Measurements from ENCODE around the gene CAMK1. TPM values are rescaled to one million over a fixed set of nuclear protein-coding genes. Genes with fewer than 3 reads are reported as not detected.
A peak's percentile ranks its signal among the peaks of the same experiment; 100 is the strongest.

CAMK1 gene
- total and polyA plus RNA-seq, 8 donors: 2.0 to 23.7 (median 5.4) TPM

DNA sequence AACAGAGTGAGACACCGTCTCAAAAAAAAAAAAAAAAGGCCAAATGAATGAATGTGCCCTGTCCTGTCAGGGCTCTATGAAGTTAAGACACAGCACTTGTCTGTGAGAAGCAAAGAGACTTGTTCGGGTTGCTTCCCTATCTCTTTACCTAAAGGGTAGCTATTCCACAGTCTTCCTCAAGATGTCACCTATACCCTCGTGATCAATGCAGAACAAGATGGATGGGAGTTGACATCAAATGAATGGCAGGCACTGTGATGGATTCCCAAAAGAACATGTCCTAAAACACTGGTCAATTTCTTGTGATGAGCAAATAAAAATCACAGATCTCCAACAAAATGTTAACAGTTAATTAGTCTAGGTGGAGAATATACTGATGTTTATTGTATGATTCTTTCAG lies 13.0 kb upstream of the CAMK1 start:
- peaks cover 0 to 36% (median 0%) of the 10 kb centered on the region in 3 donors for H3K36me3 ChIP-seq
- no peak overlapping the region for H3K27ac ChIP-seq
- DNase-seq (no peak), ATAC-seq (no peak), FAIRE-seq (no peak)
- H3K4me3 ChIP-seq: no peak overlapping the region
- H3K4me1 ChIP-seq: no peaks in the 10 kb centered on the region
- no peaks in the 10 kb centered on the region for H3K27me3 ChIP-seq
- WGBS, 2 donors: 38 to 43% methylated on average over 3 of the region's 3 CpGs
- intact Hi-C loops (cut with DNase I): no loop called here
- H3K9me3 ChIP-seq: no peaks in the 10 kb centered on the region
- TF ChIP-seq, protein P1, sequence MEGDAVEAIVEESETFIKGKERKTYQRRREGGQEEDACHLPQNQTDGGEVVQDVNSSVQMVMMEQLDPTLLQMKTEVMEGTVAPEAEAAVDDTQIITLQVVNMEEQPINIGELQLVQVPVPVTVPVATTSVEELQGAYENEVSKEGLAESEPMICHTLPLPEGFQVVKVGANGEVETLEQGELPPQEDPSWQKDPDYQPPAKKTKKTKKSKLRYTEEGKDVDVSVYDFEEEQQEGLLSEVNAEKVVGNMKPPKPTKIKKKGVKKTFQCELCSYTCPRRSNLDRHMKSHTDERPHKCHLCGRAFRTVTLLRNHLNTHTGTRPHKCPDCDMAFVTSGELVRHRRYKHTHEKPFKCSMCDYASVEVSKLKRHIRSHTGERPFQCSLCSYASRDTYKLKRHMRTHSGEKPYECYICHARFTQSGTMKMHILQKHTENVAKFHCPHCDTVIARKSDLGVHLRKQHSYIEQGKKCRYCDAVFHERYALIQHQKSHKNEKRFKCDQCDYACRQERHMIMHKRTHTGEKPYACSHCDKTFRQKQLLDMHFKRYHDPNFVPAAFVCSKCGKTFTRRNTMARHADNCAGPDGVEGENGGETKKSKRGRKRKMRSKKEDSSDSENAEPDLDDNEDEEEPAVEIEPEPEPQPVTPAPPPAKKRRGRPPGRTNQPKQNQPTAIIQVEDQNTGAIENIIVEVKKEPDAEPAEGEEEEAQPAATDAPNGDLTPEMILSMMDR (IDR thresholded peaks at IDR 0.05): no peak

DNA sequence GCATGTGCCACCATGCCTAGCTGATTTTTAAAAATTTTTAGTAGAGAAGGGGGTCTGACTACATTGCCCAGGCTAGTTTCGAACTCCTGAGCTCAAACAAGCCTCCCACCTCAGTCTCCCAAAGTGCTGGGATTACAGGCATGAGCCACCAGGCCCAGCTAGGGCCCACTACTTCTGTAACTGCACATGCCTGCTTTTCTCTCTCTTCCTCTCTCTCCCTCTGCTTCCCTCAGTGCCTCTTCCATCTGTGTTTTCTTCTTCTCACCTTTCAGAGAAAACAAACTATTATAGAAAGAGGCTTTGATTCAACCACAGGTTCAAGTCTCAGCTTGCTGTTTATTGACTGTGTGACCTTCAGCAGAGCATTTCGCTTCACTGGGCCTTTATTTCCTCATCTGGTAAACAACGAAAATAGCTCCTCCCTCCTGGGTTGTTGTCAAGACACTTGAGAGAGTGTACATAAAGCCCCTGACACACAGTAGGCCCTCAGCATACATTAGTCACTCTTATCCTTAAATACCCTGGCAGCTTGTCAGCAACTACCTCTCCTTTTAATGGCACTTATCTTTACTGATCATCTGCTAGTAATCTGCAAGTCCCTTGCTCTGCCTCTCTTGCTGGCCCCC lies 12.3 kb upstream of the CAMK1 start:
- ATAC-seq (no peak), FAIRE-seq (no peak), DNase-seq (no peak)
- H3K4me1 ChIP-seq: no peaks in the 10 kb centered on the region
- H3K9me3 ChIP-seq: no peaks in the 10 kb centered on the region
- TF ChIP-seq, protein P1 (IDR thresholded peaks at IDR 0.05): no peak
- H3K4me3 ChIP-seq: no peak overlapping the region
- intact Hi-C loops (cut with DNase I): no loop called here
- H3K27ac ChIP-seq: no peak overlapping the region
- no peaks in the 10 kb centered on the region for H3K27me3 ChIP-seq
- 62 to 66% methylated on average over 3 of the region's 3 CpGs for WGBS, 2 donors
- peaks cover 0 to 33% (median 0%) of the 10 kb centered on the region in 3 donors for H3K36me3 ChIP-seq

DNA sequence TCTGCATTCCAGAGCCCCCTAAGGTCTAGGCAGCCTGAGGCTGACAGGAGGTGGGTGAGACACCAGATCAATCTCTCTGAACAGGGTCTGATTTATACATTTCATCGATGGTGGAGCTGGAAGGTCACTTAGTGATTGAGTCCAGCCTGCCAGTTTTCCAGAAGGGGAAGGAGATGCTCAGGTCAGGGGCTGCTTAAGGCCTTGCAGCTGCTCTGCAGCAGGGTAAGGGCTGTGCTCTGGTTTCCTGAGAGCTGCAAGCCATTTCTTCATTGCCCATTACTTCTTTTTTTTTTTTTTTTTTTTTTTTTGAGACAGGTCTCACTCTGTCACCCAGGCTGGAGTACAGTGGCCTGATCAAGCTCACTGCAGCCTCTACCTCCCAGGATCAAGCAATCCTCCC lies 11.8 kb upstream of the CAMK1 start:
- FAIRE-seq (no peak), ATAC-seq (no peak), DNase-seq (no peak)
- intact Hi-C loops (cut with DNase I): no loop called here
- Histone ChIP-seq H3K36me3 (peaks cover 0 to 28% (median 0%) of the 10 kb centered on the region in 3 donors), H3K9me3 (no peaks in the 10 kb centered on the region), H3K4me1 (no peaks in the 10 kb centered on the region), H3K4me3 (no peak overlapping the region), H3K27me3 (no peaks in the 10 kb centered on the region), H3K27ac (no peak overlapping the region)
- TF ChIP-seq, protein P1 (IDR thresholded peaks at IDR 0.05): no peak
- WGBS, 2 donors: 68 to 79% methylated on average over 1 of the region's 1 CpG

DNA sequence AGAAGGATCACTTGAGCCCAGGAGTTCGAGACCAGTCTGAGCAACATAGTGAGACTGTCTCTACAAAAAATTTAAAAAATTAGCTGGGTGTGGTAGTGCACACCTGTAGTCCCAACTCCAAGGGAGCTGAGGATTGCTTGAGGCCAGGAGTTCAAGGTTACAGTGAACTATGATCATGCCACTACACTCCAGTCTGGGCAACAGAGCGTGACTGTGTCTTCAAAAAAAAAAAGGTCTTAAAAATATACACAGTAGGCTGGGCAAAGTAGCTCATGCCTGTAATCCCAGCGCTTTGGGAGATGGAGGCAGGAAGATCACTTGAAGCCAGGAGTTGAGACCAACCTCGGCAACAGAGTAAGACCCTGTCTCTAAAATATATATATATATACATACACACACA lies 11.2 kb upstream of the CAMK1 start:
- peaks cover 0 to 22% (median 0%) of the 10 kb centered on the region in 3 donors for H3K36me3 ChIP-seq
- no peak overlapping the region for H3K4me3 ChIP-seq
- no peak for FAIRE-seq
- WGBS, 2 donors: 90 to 92% methylated on average over 4 of the region's 4 CpGs
- no peaks in the 10 kb centered on the region for H3K4me1 ChIP-seq
- H3K9me3 ChIP-seq: no peaks in the 10 kb centered on the region
- TF ChIP-seq, protein P1 (IDR thresholded peaks at IDR 0.05): no peak
- H3K27me3 ChIP-seq: no peaks in the 10 kb centered on the region
- intact Hi-C loops (cut with DNase I): no loop called here
- no peak for ATAC-seq
- H3K27ac ChIP-seq: no peak overlapping the region
- no peak for DNase-seq

DNA sequence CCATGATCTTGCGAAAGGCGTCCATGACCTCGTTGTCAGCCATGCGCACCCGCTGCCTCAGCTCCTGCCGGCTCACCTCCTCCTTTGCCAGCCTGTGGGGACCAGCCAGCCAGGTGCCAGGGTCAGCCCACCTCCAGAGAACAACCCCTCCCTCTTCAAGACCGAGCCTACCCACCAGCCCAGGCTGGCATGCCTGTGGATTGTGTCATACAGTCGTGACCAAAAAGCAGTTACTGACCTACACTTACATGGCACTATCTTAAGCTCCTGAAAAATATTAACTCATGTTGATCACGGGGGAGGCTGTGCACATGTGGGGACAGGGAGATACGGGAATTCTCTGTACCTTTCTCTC lies 10.7 kb upstream of the CAMK1 start:
- Histone ChIP-seq H3K27me3 (no peaks in the 10 kb centered on the region), H3K9me3 (no peaks in the 10 kb centered on the region), H3K4me3 (no peak overlapping the region), H3K36me3 (peaks cover 0 to 19% (median 0%) of the 10 kb centered on the region in 3 donors), H3K27ac (peak overlapping the region in 1 of 4 donors; percentile 33), H3K4me1 (no peaks in the 10 kb centered on the region)
- DNase-seq (no peak), ATAC-seq (no peak), FAIRE-seq (no peak)
- intact Hi-C loops (cut with DNase I): no loop called here
- WGBS, 2 donors: 76 to 86% methylated on average over 10 of the region's 10 CpGs
- TF ChIP-seq, protein P1 (IDR thresholded peaks at IDR 0.05): no peak
